AG08395 (cell line): Measurements from ENCODE around the gene KPNA6.
A peak's percentile ranks its signal among the peaks of the same experiment; 100 is the strongest.
"Not testable (repeated sequence)": the region's sequence is repeated elsewhere in the genome, so short reads cannot be mapped to it uniquely, and the experiment has no call there.

Experiments used
- DNase-seq: peaks from one replicate; pipeline ENCODE4 v3.0.0; 2012; ENCODE audit warnings: mixed read lengths, low spot score

Gene KPNA6

GRCh38 chr1:32142446-32143301 is 34.8 kb downstream of the KPNA6 start:
- peak; percentile 97 for DNase-seq

- DNase-seq = not testable (repeated sequence)
These were observed 35.4 kb downstream of the KPNA6 start for GRCh38 chr1:32143302-32143695.

- DNase-seq = no peak
These were observed 36.2 kb downstream of the KPNA6 start for GRCh38 chr1:32144033-32144432.

GRCh38 chr1:32147799-32148198 is 39.9 kb downstream of the KPNA6 start:
- DNase-seq = not testable (repeated sequence)

GRCh38 chr1:32150847-32151246 is 43.0 kb downstream of the KPNA6 start:
- DNase-seq = no peak

- peak; percentile 62 for DNase-seq
These were observed 43.5 kb downstream of the KPNA6 start for GRCh38 chr1:32151319-32151787.

GRCh38 chr1:32159189-32159588 is 51.3 kb downstream of the KPNA6 start:
- no peak for DNase-seq

GRCh38 chr1:32163405-32163804 is 55.5 kb downstream of the KPNA6 start:
- DNase-seq = no peak

DNA sequence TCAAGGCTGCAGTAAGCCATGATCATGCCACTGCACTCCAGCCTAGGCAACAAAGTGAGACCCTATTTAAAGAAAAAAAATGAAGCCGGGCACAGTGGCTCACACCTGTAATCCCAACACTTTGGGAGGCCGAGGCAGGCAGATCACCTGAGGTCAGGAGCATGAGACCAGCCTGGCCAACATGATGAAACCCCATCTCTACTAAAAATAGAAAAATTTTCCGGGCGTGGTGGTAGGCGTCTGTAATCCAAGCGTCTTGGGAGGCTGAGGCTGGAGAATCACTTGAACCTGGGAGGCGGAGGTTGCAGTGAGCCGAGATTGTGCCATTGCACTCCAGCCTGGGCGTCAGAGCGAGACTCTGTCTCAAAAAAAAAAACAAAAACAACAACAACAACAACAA is 57.8 kb downstream of the KPNA6 start:
- DNase-seq = not testable (repeated sequence)

- no peak for DNase-seq
These were observed 63.1 kb downstream of the KPNA6 start for GRCh38 chr1:32170991-32171390.

- peak; percentile 25 for DNase-seq
These were observed 64.9 kb downstream of the KPNA6 start for GRCh38 chr1:32172621-32173245.

DNA sequence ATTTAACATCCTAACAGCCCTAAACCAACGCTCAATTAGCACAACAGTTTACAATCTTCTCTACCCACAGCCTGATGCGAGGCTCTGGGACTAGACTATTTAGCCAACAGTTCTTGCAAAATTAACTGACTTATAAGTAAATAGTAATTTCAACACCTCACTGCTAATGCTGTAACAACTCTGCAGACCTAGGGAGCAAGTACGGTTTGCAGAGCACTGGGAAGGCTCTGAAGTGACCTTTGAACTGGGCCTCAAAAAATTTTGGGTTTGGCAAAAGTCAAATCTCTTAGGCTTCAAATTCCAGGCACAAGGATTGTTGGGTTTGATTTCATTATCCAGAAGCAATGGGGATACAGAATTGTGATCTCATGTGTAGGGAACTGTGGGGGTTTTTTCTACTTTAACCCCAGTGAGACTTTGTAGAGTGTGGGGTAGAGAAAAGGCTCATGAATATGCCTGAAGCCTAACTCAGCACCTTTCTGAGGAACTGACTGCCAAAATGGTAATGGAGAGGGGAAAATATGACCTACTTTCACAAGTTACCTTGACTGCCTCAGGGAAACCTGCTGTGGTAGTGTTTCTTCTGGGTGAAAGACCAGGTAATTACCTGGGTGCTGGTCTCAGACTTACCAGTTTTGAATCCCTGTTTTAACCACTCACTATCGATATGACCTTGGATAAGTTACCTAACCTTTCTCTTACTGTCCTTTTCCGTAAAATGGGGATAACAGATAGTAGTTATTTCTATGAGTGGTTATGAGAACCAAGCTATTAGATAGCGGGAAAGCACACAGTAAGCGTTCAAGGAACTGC is 70.7 kb downstream of the KPNA6 start:
- no peak for DNase-seq

DNA sequence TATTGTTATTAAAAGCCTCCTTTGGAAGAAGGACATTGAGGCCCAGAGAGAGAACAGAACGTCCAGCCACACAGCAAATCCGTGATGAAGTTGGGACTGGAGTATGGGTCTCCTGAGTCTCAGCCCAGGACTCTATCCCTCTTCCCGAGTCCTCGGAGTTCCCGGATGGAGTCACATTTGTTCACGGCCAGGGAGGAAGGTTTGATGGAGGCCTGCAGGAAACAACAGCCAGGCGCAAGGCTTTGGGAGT is 71.3 kb downstream of the KPNA6 start:
- no peak for DNase-seq

DNA sequence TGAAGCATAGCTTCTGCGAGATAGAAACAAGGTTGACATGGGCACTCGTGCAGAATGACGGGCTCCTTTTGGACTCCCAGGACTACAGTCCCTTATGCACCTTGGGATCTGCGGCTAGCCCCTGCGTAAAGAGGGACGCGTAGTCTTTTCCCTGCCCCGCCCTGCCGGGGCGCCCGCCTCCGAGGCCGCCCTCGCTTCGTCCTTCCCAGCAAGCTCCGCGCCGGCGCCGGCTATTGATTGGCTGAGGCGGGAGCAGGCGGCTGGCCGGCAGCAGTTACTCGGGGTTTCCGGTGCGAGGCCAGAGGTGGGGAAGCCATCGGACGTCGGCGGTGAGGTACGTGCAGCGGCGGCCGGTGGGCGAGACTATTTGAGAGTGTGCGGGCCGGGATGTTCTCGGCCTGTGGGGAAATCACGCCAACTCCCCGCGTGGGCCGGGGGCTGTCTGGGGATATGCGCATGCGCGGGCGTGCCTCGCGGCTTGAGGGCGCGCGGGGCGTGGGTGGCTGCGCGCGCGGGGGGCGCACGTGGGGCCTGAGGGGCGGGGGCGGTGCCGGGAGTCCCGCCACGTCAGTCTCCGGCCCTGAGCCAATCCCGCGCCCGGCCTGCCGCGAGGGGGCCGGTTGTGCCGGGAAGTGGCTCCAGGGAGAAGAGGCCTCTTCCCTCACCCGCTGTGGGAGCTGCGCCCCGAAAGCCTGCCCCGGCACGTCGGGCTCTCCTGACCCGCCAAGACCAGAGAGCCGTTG is 71.8 kb downstream of the KPNA6 start, which contains the start of gene TXLNA:
Gene TXLNA, plus strand, starts transcription at position 233 of the 743 bp plus-strand sequence. CDS start 671 bp downstream, outside the sequence.
- DNase-seq = peak; percentile 97

GRCh38 chr1:32180186-32181060 is 72.6 kb downstream of the KPNA6 start:
- DNase-seq = peak; percentile 55

- DNase-seq = no peak
These were observed 73.2 kb downstream of the KPNA6 start for GRCh38 chr1:32181065-32181464.

DNA sequence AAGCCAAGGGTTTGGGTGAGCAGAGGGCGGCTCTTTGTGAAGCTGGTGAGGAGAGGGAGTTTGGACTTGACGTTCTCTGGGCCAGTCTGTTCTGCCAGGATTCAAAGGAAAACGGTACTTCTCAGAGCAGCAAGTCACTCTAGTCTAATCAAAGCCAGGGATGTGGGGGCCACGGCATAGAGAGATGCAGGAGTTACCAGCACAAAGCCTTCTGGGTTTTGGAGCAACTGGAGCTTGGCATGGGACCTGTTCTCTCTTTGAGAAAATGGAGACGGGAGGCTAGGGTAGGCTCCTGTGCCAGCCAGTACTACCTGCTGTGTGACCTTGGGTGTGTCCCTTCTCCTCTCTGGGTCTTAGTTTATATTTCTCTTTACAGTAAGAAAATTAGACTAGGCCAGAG is 73.7 kb downstream of the KPNA6 start:
- no peak for DNase-seq

GRCh38 chr1:32182060-32182459 is 74.2 kb downstream of the KPNA6 start:
- DNase-seq = no peak

- DNase-seq = no peak
These were observed 76.8 kb downstream of the KPNA6 start for GRCh38 chr1:32184650-32185049.

DNA sequence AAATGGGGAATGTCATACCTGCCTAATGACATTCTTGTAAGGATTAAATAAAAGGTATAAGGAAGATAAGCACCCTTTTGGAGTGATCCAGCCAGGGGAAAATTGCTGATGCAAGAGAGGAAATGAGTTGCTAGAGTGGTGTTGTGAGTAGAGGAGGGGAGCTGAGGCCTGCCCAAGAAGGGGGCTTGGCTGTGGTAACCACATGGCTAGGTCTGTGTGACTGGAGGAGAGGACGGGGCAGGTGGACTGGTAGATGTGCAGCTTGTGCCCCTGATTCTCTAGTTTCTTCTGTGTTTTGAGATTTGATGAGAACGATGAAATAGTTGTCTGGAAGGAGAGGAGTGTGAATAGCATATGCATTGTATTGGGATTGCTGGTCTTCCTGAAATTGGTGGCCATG is 78.2 kb downstream of the KPNA6 start:
- DNase-seq = no peak

- DNase-seq = no peak
These were observed 78.6 kb downstream of the KPNA6 start for GRCh38 chr1:32186491-32186890.
